Activated naive CD4-positive, alpha-beta T cell treated with anti-CD3 and anti-CD28 coated beads for 36 hours (primary cell): ENCODE results near the gene EPO. TPM values are rescaled to one million over a fixed set of nuclear protein-coding genes. Genes with fewer than 3 reads are reported as not detected.
"Not testable (repeated sequence)": the region's sequence is repeated elsewhere in the genome, so short reads cannot be mapped to it uniquely, and the experiment has no call there.

ENCODE experiments used
- CTCF ChIA-PET: fragments of 350-600 bp; sonication (Branson Sonifier 250); formaldehyde crosslinking; loops from one replicate; lab custom pipeline; 2021; ENCODE audit warnings: antibody characterized with exemption; lab: Charles Lee
- DNase-seq: peaks from one replicate; pipeline ENCODE4 v3.0.0-alpha.2; 2020
- H3K27ac Mint-ChIP-seq: one replicate; pipeline ENCODE4 v1.8.0; 2021; ENCODE audit warnings: mild to moderate bottlenecking, mixed read lengths
- H3K27me3 Mint-ChIP-seq: one replicate; pipeline ENCODE4 v1.8.0; 2021; ENCODE audit warnings: low read depth, mixed read lengths
- H3K36me3 Mint-ChIP-seq: one replicate; pipeline ENCODE4 v1.8.0; 2021; ENCODE audit warnings: low read depth, mixed read lengths
- H3K4me1 Mint-ChIP-seq: one replicate; pipeline ENCODE4 v1.8.0; 2021; ENCODE audit warnings: low read depth, mixed read lengths
- H3K4me3 Mint-ChIP-seq: one replicate; pipeline ENCODE4 v1.8.0; 2021; ENCODE audit warnings: mild to moderate bottlenecking, moderate library complexity, mixed read lengths
- H3K9me3 Mint-ChIP-seq: one replicate; pipeline ENCODE4 v1.8.0; 2021; ENCODE audit warnings: mixed read lengths
- intact Hi-C: fragments of 100-400 bp; cut with micrococcal nuclease; formaldehyde crosslinking; loops from one replicate; pipeline ENCODE4 v1.15.1; 2023
- total RNA-seq, 2 experiments: library from RNA; stranded (reverse); gene quantifications; one replicate each; pipeline ENCODE4 v1.2.3, GENCODE V29; 2021

EPO gene
- total RNA-seq, 2 experiments from 2014 or later, result not detected

GRCh38 chr7:100693312-100694097 lies 26.8 kb upstream of the EPO start:
- no peak for DNase-seq
- Mint-ChIP-seq H3K4me1 (peaks cover 50% of the 10 kb centered on the region), H3K27me3 (no peaks in the 10 kb centered on the region), H3K36me3 (peaks cover 11% of the 10 kb centered on the region), H3K9me3 (no peaks in the 10 kb centered on the region), H3K27ac (peak overlapping the region; percentile 90), H3K4me3 (peak overlapping the region; percentile 98)
- intact Hi-C loops, result loop anchor here (5.0 kb wide), 2 partner anchors 159 to 216 kb away; partner anchors contain the start of genes SLC12A9 and TSC22D4
- CTCF ChIA-PET, result interaction anchor here (0.6 to 9.4 kb wide), 16 partner anchors 10 to 162 kb away, joined by 3 to 122 read pairs (median 12); partner anchors contain the start of genes FBXO24, GNB2, LRCH4 and MOSPD3

- intact Hi-C loops, result loop anchor here (5.0 kb wide), 2 partner anchors 158 to 217 kb away; partner anchors contain the start of genes SLC12A9 and TSC22D4
- peak; percentile 72 for DNase-seq
- CTCF ChIA-PET, result interaction anchor here (3.9 to 9.4 kb wide), 3 partner anchors 11 to 108 kb away, joined by 17 to 122 read pairs (median 30); partner anchors contain the start of genes FBXO24, LRCH4 and POP7
- peak within 1 kb of the TSS; percentile 98 for H3K4me3 Mint-ChIP-seq
- H3K9me3 Mint-ChIP-seq, result no peaks in the 10 kb centered on the region
- peaks cover 44% of the 10 kb centered on the region for H3K4me1 Mint-ChIP-seq
- peak within 1 kb of the TSS; percentile 90 for H3K27ac Mint-ChIP-seq
- peaks cover 11% of the 10 kb centered on the region for H3K36me3 Mint-ChIP-seq
- H3K27me3 Mint-ChIP-seq, result no peaks in the 10 kb centered on the region
Observed at GRCh38 chr7:100694098-100694745, 26.0 kb upstream of the EPO start, which contains the start of gene GIGYF1. GIGYF1 (minus strand) TSS chr7:100694250; CDS start chr7:100688238, 6,012 bp downstream.

- CTCF ChIA-PET, result interaction anchor here (1.1 to 9.4 kb wide), 3 partner anchors 10 to 62 kb away, joined by 3 to 122 read pairs (median 3); partner anchors contain the start of gene POP7
- peaks cover 32% of the 10 kb centered on the region for H3K4me1 Mint-ChIP-seq
- H3K36me3 Mint-ChIP-seq, result peaks cover 11% of the 10 kb centered on the region
- DNase-seq, result no peak
- H3K27me3 Mint-ChIP-seq, result peaks cover under 1% of the 10 kb centered on the region
- intact Hi-C loops, result no loop called here
- no peaks in the 10 kb centered on the region for H3K9me3 Mint-ChIP-seq
- H3K27ac Mint-ChIP-seq, result no peak overlapping the region
- H3K4me3 Mint-ChIP-seq, result no peak overlapping the region
Observed at GRCh38 chr7:100696123-100696521, 24.1 kb upstream of the EPO start.

GRCh38 chr7:100699018-100699417 lies 21.2 kb upstream of the EPO start:
- intact Hi-C loops, result no loop called here
- Mint-ChIP-seq H3K27ac (no peak overlapping the region), H3K9me3 (no peaks in the 10 kb centered on the region), H3K4me3 (no peak overlapping the region), H3K4me1 (peaks cover 14% of the 10 kb centered on the region), H3K36me3 (no peaks in the 10 kb centered on the region), H3K27me3 (peaks cover 4% of the 10 kb centered on the region)
- CTCF ChIA-PET, result interaction anchor here (0.7 to 1.4 kb wide), 2 partner anchors 24 to 73 kb away, joined by 3 read pairs; no protein-coding TSS in a partner anchor
- DNase-seq, result no peak

GRCh38 chr7:100701089-100701488 lies 19.2 kb upstream of the EPO start:
- CTCF ChIA-PET, result interaction anchor here (0.6 kb wide), 3 partner anchors 93 to 771 kb away, joined by 3 to 6 read pairs (median 5); partner anchors contain the start of gene GJC3
- H3K4me3 Mint-ChIP-seq, H3K27me3 Mint-ChIP-seq, H3K9me3 Mint-ChIP-seq, H3K27ac Mint-ChIP-seq, intact Hi-C loops, H3K36me3 Mint-ChIP-seq, DNase-seq, H3K4me1 Mint-ChIP-seq: not testable (repeated sequence)

GRCh38 chr7:100705320-100705752 lies 14.9 kb upstream of the EPO start:
- H3K9me3 Mint-ChIP-seq, result no peaks in the 10 kb centered on the region
- H3K27me3 Mint-ChIP-seq, result peaks cover 4% of the 10 kb centered on the region
- peaks cover 15% of the 10 kb centered on the region for H3K4me1 Mint-ChIP-seq
- CTCF ChIA-PET, result interaction anchor here (0.6 to 5.5 kb wide), 41 partner anchors 12 to 418 kb away, joined by 3 to 122 read pairs (median 4); partner anchors contain the start of genes EPO, FBXO24, GIGYF1 and LRCH4
- H3K27ac Mint-ChIP-seq, result peak overlapping the region; percentile 89
- intact Hi-C loops, result loop anchor here (1.0 to 5.0 kb wide), 8 partner anchors 10 to 277 kb away; partner anchors contain the start of genes FBXO24, LRCH4, MEPCE and MOSPD3
- peak; percentile 84 for DNase-seq
- peak overlapping the region; percentile 96 for H3K4me3 Mint-ChIP-seq
- peaks cover 5% of the 10 kb centered on the region for H3K36me3 Mint-ChIP-seq

- CTCF ChIA-PET, result interaction anchor here (0.6 to 5.5 kb wide), 43 partner anchors 11 to 417 kb away, joined by 3 to 122 read pairs (median 4); partner anchors contain the start of genes EPO, FBXO24, GIGYF1 and LRCH4
Observed at GRCh38 chr7:100705753-100706671, 14.3 kb upstream of the EPO start, which contains the start of gene POP7. POP7 (plus strand) TSS chr7:100706121; CDS start chr7:100706831, 710 bp downstream.

GRCh38 chr7:100706672-100707311 lies 13.5 kb upstream of the EPO start:
- Mint-ChIP-seq H3K9me3 (no peaks in the 10 kb centered on the region), H3K27ac (peak overlapping the region; percentile 89), H3K36me3 (peaks cover 5% of the 10 kb centered on the region), H3K4me1 (peaks cover 15% of the 10 kb centered on the region), H3K4me3 (peak overlapping the region; percentile 96), H3K27me3 (peaks cover 2% of the 10 kb centered on the region)
- intact Hi-C loops, result loop anchor here (1.0 to 5.0 kb wide), 2 partner anchors 169 to 229 kb away; partner anchors contain the start of genes SRRT and TSC22D4
- no peak for DNase-seq
- CTCF ChIA-PET, result interaction anchor here (1.8 to 5.5 kb wide), 2 partner anchors 14 to 181 kb away, joined by 9 to 122 read pairs; partner anchors contain the start of gene GIGYF1

More at GRCh38 chr7:100705753-100706671, 14.3 kb upstream of the EPO start, which contains the start of gene POP7:
- intact Hi-C loops, result loop anchor here (1.0 to 5.0 kb wide), 9 partner anchors 11 to 277 kb away; partner anchors contain the start of genes FBXO24, LRCH4, MEPCE and MOSPD3
- peaks cover 4% of the 10 kb centered on the region for H3K27me3 Mint-ChIP-seq
- H3K27ac Mint-ChIP-seq, result peak within 1 kb of the TSS; percentile 89
- DNase-seq, result peak; percentile 99
- H3K4me1 Mint-ChIP-seq, result peaks cover 15% of the 10 kb centered on the region
- no peaks in the 10 kb centered on the region for H3K9me3 Mint-ChIP-seq
- peaks cover 5% of the 10 kb centered on the region for H3K36me3 Mint-ChIP-seq
- peak within 1 kb of the TSS; percentile 96 for H3K4me3 Mint-ChIP-seq

- Mint-ChIP-seq H3K4me1 (peaks cover 15% of the 10 kb centered on the region), H3K36me3 (peaks cover 7% of the 10 kb centered on the region), H3K9me3 (no peaks in the 10 kb centered on the region), H3K4me3 (no peak overlapping the region), H3K27me3 (no peaks in the 10 kb centered on the region), H3K27ac (no peak overlapping the region)
- CTCF ChIA-PET, result interaction anchor here (0.6 to 5.5 kb wide), 5 partner anchors 9 to 144 kb away, joined by 3 to 122 read pairs (median 5); partner anchors contain the start of genes GIGYF1 and SLC12A9
- intact Hi-C loops, result loop anchor here (5.0 kb wide), 1 partner anchor 231 kb away; the partner anchor contains the start of gene TSC22D4
- DNase-seq, result no peak
Observed at GRCh38 chr7:100708395-100708794, 11.9 kb upstream of the EPO start.

- intact Hi-C loops, result no loop called here
- H3K27me3 Mint-ChIP-seq, result no peaks in the 10 kb centered on the region
- no peaks in the 10 kb centered on the region for H3K9me3 Mint-ChIP-seq
- H3K36me3 Mint-ChIP-seq, result peaks cover 7% of the 10 kb centered on the region
- CTCF ChIA-PET, result interaction anchor here (1.1 kb wide), 1 partner anchor 15 kb away, joined by 5 read pairs; no protein-coding TSS in a partner anchor
- peaks cover 15% of the 10 kb centered on the region for H3K4me1 Mint-ChIP-seq
- no peak overlapping the region for H3K4me3 Mint-ChIP-seq
- no peak overlapping the region for H3K27ac Mint-ChIP-seq
- DNase-seq, result no peak
Observed at GRCh38 chr7:100710452-100710851, 9.8 kb upstream of the EPO start.
